ENCODE results near the gene AIF1L.

- TF ChIP-seq CTCF (IDR thresholded peaks at IDR 0.05) (no peak), EP300 (IDR thresholded peaks at IDR 0.05) (no peak)
Measured at GRCh38 chr9:131081868-131082267, 14.5 kb upstream of the AIF1L start.
